Smooth muscle cell of the brain vasculature (primary cell): ENCODE results near the gene CASP7.

ENCODE experiments used
- DNase-seq: peaks from one replicate; pipeline ENCODE4 v3.0.0-alpha.2; 2012; ENCODE audit warnings: low read depth, low spot score

CASP7 gene

DNA sequence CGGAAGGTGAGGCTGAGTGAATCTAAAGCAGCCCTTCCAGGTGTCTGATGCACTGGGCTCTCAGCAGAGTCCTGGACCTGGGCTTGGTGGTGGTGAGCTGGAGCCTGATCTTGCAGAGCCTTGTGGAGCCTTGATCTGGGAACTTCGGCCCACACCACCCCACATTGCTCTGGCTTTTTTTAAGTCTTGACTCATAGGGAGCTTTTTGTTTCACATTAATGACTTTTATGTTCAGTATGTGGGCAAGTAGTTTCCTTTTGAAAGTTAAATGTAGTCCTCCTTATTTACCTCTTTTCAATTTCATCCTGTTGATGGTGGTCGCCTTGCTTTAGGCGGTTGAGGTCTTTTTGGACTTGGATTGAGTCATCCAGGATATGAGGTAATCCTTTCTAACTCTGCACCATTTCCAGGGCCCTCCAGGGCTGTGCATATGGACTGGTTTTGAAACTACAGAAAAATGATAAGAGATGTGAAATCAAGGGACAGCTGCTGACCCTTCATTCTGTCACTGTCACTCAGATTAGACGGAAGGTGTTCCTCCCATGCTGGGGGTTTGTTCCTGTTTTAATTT lies 12.9 kb upstream of the CASP7 start:
- DNase-seq = no peak

DNA sequence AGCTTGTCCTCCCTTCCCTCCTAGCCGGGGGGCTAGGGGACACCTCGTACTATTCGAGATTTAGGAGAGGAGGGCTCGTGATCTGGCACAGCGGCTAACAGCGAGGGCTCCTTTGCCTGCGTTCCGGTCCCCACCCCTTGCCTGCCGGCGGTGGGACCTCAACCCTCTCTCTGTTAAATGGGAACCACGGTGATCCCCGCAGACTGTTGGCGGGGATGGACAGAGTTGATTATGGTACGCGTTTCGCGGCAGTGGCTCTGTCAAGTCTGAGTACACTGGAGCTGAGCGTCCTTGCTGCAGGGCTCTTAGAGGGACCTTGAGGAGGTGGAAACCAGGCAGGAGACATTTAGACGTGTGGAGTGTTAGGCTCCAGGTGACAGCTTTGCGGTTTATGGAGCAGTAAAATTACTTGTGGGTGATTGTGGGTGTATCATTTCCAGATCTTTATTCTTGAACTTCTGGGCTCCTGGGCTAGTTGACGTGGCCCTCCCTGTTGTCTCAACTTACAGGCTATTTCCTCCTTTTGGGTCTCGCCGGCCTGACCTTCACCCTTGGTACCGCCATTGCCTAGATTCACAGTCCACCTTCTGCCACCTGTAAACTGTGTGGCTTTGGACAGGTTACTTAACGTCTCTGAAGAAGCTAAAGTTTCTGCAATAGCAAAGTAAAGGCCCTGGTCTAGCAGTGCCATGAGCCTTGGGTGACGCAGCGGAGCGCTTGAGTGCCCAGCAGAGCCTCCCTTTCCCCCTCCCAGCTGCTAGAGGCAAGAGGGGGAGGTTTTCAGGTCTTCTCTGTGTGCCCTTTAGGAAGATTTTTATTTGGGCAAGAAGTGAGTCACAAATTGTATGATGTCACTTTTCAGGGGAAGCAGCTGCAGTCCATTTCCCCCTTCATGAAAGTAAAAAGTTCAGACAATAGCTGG lies 739 bp downstream of the CASP7 start:
- DNase-seq = no peak

DNA sequence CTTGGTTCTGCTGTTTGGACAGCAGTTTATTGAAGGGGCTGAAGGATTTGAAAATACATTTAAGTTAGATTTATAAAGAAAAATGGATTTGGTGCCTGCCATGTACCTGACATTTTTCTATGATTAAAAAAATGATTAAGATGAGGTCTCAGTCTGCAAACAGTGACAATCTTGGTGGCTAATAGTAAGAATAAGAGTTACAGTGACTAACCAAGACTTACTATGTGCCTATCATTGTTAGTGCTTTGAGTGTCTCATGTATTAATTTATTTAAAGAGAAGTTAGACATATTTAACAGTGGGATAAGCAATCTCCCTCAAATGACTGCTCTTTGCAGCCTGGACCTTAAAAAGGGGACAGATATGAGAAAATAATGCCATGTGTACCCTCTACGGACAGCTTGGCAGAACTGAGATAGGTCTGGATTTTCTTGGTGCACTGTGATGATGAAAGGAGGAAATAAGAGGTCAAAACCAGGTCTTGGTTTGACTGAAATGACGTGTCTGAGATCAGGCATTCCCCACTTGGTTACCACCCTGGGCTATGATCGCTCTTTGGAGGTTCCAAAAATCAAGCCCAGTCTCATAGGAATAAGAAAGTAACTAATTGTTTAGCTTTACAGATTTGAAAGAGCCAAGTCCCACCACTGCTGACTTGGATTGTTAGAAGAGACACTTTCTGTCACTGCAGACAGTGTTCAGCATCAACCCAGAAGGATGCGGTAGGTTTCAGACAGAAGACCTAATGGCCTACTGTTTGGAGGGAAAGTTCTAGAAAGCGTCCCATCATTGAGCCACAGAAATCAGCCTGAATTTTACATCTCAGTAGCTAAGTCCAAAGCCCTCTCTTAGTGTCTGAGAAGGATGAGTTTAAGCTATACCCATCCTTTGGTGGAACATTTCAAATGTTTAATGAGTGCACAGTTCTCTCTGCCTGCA lies 2.1 kb downstream of the CASP7 start:
- DNase-seq = no peak

DNA sequence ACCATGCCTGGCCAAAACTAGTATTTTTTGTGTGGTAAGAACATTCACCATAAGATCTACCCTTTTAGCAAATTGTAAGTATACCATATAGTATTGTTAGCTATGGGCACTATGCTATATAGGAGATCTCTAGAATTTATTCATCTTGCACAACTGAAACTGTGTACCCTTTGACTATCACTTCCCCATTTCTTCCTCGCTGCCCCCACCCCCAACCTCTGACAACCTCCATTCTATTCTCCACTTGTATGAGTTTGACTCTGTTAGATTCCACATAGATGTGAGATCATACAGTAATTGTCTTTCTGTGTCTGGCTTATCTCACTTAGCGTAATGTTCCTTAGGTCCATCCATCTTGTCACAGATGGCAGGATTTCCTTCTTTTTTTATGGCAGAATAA lies 3.6 kb downstream of the CASP7 start:
- no peak for DNase-seq

DNA sequence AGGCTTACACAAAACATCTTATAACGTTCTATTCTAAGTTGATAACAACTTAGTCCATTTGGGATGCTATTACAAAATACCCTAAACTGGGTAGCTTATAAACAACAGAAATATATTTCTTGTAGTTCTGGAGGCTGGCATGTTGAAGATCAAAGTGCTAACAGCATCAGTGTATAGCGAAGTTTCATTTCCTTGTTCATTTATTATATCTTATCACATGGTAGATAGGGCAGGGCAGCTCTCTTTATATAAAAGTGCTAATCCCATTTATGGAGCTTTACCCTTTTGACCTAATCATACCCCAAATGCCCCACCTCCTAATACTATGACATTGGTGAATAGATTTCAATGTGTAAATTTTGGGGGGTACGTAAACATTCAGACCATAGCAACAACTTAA lies 6.3 kb downstream of the CASP7 start:
- DNase-seq = no peak

DNA sequence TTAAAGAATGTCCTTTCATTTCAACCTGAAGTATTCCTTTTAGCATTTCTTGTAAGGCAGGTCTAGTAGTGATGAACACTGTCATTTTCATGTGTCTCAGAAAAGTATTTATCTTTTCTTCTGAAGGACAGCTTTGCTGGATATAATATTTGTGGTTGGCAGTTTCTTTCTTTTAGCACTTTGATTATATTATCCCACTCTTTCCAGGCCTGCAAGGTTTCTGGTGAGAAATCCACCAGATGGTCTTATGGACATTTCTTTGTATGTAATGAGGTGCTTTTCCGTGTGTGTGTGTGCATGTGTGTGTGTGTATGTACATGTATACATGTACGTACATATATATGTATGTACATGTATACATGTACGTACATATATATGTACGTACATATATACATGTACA lies 7.3 kb downstream of the CASP7 start:
- no peak for DNase-seq

DNA sequence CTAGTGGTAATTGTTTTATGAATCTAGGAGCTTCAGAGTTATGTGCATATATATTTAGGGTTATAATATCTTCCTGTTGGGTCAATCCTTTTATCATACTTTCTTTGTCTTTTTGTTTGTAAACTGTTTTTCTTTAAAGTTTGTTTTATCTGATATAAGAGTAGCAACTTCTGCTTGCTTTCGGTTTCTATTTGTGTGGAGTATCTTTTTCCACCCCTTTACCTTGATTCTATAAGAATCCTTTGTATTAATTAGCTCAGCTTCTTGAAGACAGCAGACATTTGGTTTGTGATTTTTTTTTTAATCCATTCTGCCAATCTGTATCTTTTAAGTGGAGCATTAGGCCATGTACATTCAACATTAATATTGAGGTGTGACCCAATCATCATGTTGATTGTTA lies 9.3 kb downstream of the CASP7 start:
- no peak for DNase-seq

DNA sequence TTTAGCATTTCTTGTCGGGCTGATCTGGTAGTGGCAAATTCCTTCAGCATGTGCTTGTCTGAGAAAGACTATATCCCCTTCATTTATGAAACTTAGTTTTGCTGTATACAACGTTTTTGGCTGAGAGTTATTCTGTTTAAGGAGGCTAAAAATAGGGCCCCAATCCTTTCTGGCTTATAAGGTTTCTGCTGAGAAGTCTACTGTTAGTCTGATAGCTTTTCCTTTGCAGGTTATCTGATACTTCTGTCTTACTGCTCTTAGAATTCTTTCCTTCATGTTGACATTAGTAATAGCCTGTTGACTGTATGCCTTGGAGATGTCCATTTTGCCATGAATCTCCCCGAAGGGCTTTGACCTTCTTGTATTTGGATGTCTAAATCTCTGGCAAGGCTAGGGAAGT lies 9.9 kb downstream of the CASP7 start:
- DNase-seq = no peak

DNA sequence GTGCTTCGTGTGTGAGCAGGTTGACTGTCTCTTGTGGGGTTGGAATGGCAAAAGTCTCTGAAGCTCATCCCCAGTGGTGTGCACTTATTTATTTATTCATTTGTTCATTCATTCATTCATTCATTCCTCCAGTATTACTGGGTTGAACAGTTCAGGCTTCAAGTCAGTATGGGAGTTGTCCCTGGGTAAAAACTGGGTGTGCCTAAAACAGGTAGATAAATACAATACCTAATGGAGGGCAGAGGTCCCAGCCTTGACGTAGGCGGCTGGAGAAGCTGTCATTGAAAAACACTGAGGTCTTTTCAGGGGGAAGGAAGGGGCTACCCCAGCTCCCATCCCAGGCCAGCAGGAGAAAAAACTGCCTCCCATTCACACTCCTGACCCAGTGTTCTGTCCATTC lies 11.0 kb downstream of the CASP7 start:
- no peak for DNase-seq

DNA sequence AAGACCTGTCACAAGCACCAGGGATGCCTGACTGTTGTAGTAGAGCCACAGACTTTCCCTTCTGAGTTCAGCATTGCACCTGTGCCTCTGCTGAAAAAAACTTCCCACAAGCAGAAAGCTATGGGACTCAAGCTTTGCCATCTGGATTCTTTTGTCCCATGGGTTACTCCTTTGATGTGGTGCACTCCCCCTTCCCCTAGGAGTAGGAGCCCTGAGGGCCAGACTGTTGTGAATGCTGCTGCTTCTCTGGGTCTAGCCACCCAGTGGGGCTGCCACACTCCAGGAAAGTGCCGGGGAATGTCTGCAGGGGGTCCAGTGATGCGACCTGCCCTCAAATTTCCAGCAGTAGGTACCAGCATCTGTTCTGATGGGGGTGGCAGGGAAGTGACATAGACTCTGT lies 11.7 kb downstream of the CASP7 start:
- DNase-seq = no peak

DNA sequence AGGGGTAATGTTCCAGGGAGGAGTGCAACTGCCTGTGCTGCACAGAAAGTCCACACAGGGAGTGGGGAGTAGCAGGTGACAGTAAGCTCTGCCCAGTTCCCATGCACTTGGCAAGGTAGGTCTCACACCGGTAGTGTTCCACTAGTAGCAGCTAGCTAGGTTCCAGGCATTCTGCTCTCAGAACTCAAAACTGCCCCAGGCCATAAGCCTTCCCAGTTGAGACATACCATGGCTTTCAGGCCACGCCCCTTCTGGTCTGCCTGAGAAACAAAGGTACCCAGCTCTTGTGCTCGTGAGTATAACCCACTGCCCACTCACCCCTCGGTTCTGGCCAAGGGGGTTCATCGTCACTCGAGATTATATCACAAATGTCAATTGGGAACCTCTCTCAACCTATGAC lies 12.6 kb downstream of the CASP7 start:
- DNase-seq = no peak

DNA sequence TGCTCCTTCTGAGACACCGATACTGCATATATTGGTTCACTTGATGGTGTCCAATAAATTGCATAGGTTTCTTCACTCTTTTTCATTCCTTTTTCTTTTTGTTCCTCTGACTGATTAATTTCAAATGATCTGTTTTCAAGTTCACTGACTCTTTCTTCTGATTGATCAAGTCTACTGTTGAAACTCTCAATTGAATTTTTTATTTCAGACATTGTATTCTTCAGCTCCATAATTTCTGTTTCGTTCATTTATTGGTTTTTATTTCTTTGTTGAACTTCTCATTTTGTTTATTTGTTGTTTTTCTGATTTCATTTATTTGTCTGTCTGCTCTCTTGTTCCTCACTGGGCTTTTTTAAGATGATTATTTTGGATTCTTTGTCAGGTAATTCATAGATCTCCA lies 13.6 kb downstream of the CASP7 start:
- no peak for DNase-seq

DNA sequence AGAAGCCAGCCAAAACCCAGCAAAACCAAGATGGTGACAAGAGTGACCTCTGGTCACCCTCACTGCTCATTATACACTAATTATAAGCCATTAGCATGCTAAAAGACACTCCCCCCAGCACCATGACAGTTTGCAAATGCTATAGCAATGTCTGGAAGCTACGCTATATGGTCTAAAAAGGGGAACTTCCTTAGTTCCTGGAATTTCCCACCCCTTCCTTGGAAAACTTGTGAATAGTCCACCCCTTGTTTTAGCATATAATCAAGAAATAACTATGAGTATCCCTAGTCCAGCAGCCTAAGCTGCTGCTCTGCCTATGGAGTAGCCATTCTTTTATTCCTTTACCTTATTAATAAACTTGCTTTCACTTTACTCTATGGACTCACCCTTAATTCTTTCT lies 16.0 kb downstream of the CASP7 start:
- no peak for DNase-seq

DNA sequence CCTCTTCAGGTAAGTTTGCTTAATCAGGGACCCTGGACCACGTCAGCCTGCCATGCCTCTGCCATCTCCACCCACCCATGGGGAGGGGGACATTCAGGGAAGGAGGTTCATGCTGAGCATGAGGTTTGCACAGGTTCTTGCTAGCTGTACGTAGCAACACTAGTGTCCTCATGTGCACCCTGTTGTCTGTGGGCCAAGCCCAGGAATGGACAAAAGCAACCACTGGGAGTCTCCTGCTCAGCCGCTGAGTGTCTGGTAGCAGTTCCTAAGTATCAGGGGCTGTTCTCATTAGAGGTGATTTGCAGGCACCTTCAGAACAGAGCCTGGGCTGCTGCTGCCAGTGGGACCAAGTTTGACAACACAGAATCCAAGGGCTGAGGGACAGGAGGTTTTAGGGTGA lies 17.9 kb downstream of the CASP7 start:
- no peak for DNase-seq

DNA sequence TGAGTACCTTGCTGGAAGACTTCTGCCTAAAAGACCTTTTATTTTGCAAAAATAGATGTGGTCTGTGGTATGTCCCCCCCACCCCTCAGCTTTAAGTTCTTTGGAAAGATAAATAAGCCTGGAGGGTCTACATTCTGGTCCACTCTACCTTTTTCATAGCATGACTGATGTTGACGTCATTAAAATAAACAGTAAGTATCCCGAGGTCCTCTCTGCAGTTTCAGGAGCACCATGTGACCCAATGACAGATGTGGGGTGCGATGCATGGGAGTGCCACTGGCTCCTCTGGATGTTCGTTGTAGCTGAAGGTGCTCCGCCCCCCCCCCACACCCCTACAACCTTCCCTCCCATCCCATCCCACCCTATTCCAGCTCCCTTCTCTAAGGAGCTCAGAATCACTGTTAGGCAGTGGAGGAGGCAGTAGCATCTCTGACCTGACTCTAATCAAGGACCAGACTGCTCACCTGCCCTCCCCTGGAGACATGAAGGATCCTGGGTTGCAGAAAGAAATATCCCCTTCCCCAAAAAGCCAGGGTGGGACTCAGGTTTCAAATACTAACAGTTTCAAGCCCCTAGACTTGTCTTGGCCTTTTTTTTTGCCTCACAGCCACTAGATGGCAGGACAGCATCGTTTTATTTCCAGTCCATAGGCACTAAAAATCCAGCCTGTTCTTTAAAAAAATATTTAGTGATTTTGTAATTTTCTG lies 25.1 kb downstream of the CASP7 start:
- no peak for DNase-seq

DNA sequence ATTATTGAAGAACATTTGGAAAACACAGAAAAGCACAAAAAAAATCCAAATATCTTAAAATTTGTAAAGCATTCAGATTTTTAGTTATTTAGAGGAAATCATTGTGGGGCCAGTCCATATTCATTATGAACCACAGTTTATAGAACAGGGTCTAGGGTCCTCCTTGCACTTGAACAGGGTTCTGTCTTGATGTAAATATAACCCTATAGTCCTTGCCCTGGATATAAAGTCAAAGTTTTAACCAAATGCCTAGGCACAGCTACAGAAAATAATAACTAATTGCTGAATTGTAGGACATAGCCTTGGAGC lies 25.6 kb downstream of the CASP7 start:
- DNase-seq = no peak

DNA sequence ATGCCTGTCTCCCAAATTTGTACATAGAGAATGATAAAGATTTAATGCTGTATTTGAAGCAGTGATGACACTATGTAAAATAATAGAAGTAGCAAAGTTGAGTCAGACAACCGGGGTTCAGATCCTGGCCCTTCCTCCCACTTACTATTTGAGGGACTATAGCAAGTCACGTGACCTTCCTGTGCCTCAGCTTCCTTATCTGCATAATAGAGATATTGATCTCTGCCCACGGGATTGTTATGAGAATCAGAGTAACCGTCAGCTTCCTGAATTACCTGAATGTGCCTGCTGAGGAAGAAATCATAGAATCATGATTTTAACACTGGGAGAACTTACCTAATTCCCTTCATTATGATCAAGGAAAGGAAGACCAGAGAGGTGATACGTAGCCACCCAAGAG lies 26.9 kb downstream of the CASP7 start:
- no peak for DNase-seq

DNA sequence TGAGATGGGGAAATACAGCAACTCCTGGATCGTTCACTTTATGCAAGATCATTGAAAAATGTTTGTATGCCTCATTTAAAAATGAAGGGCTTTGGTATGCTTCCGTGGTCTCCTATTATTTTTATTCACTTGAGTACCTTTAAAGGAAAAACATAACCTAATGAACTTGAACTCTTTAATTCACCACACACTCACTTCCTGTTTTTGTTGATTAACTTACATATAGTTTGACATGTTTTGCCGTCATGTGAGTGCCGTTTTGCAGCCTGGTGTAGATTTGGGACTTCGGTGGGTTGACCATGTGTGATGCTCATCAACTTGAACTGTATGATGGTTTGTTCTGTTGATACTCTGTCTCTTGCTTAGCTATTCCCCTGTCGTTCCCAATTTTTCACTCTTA lies 28.9 kb downstream of the CASP7 start:
- DNase-seq = no peak

DNA sequence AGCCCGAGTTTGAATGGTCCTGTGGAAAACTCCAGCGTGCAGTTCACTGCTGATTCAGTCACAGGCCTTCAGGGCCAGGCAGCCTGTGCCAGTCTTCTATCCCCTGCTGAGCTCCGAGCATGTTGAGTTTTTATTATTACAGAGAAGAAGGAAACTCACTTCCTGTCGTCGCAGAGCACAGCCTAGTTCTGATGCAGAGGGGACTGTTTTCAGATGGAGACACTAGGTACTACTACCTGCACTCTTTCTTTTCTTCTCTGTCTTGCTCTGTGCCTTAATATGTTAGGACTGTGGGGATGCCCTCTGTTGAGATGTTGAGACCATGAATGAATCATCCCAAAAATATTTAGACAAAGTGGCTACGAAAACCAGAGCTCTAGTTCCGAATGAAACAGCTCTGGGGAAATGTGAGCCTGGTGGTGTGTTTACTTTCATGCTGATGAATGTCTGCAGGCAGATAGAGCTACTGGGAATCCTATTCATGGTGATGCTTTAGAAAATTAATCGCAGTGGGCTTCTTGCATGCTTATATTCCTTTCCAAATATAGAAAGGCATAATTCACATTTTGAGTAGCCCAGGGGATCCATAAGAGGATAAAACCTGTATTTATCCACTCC lies 29.6 kb downstream of the CASP7 start:
- peak; percentile 52 for DNase-seq

DNA sequence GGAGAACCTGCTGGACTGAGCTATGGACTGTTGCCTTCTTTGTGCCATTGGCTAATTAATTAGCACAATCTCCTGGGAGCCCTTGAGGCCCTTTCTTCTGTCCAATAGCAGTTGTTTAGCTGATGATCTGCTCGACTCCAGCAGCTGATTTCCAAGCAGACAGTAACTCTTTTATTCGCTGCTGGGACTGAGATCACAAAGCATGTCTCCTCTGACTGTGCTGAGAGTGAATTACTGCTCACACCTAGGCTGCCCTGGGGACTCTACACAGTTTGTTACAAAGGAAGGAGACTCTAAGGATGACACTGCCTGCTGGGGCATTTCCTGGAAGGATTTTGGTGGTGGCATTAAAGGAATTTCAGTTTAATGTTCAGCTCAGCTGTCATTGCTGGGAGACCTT lies 31.4 kb downstream of the CASP7 start:
- DNase-seq = no peak

DNA sequence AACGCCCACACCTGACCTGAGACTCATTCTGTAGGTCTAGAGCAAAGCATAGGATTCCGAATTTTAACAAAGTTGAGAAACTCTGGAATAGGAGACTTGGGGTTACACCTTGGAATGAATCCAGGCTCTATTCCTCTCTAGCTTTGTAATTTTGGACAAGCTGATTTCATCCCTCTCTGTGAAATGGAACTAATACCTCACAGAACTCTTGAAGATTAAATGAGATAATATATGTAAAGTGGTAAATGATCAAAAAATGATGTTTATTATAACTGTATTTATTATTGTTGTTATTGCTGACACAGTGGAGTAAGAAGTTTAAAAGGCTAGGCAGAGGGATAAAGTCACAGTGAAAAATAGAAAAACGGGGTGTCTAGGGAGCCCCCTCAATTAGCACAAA lies 32.3 kb downstream of the CASP7 start:
- DNase-seq = no peak
